Neutrophil (primary cell): Measurements from ENCODE around the gene GRAP2.

Experiments used
- H3K27ac ChIP-seq: fragments of 200-600 bp; sonication (generic); 2 replicates; pipeline ENCODE4 v1.5.1; 2016; ENCODE audit warnings: mild to moderate bottlenecking, moderate library complexity
- H3K27me3 ChIP-seq: fragments of 200-600 bp; sonication (generic); 2 replicates; pipeline ENCODE4 v1.6.0; 2016; ENCODE audit warnings: mild to moderate bottlenecking
- H3K36me3 ChIP-seq: fragments of 200-600 bp; sonication (generic); 2 replicates; pipeline ENCODE4 v1.5.1; 2017
- H3K4me1 ChIP-seq, 2 experiments: fragments of 200-600 bp in 1 of 2; sonication (generic) in 1 of 2; 1 replicate in 1 of 2; 2 replicates in 1 of 2; pipeline versions ENCODE4 v1.5.1 to v1.6.1; 2013 to 2016; ENCODE audit warnings: low read depth in 1 of 2, low read length in 1 of 2, mild to moderate bottlenecking in 1 of 2, moderate library complexity in 1 of 2; ENCODE audit not compliant: control insufficient read depth in 1 of 2, insufficient read depth in 1 of 2
- H3K4me3 ChIP-seq, 2 experiments: fragments of 200-600 bp in 1 of 2; sonication (generic) in 1 of 2; 1 replicate in 1 of 2; 2 replicates in 1 of 2; pipeline ENCODE4 v1.5.1; 2013 to 2016; ENCODE audit warnings: low read depth in 1 of 2, low read length in 1 of 2, mild to moderate bottlenecking in 1 of 2, moderate library complexity in 1 of 2
- H3K9me3 ChIP-seq: fragments of 200-600 bp; sonication (generic); 2 replicates; pipeline ENCODE4 v1.5.1; 2016
- TF ChIP-seq, protein P1 (sequence below): fragments of 200-600 bp; sonication (generic); IDR thresholded peaks from 2 replicates; pipeline ENCODE4 v1.5.1; 2016; ENCODE audit warnings: antibody characterized with exemption

The GRAP2 gene

GRCh38 chr22:40014667-40015248, 113.9 kb downstream of the GRAP2 start:
- TF ChIP-seq, protein P1, sequence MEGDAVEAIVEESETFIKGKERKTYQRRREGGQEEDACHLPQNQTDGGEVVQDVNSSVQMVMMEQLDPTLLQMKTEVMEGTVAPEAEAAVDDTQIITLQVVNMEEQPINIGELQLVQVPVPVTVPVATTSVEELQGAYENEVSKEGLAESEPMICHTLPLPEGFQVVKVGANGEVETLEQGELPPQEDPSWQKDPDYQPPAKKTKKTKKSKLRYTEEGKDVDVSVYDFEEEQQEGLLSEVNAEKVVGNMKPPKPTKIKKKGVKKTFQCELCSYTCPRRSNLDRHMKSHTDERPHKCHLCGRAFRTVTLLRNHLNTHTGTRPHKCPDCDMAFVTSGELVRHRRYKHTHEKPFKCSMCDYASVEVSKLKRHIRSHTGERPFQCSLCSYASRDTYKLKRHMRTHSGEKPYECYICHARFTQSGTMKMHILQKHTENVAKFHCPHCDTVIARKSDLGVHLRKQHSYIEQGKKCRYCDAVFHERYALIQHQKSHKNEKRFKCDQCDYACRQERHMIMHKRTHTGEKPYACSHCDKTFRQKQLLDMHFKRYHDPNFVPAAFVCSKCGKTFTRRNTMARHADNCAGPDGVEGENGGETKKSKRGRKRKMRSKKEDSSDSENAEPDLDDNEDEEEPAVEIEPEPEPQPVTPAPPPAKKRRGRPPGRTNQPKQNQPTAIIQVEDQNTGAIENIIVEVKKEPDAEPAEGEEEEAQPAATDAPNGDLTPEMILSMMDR, result no peak
- Histone ChIP-seq H3K4me3 (no peak overlapping the region), H3K27me3 (peaks cover 6% of the 10 kb centered on the region), H3K36me3 (no peaks in the 10 kb centered on the region), H3K27ac (no peak overlapping the region), H3K4me1 (peaks cover 4 to 5% of the 10 kb centered on the region in 2 experiments), H3K9me3 (no peaks in the 10 kb centered on the region)

DNA sequence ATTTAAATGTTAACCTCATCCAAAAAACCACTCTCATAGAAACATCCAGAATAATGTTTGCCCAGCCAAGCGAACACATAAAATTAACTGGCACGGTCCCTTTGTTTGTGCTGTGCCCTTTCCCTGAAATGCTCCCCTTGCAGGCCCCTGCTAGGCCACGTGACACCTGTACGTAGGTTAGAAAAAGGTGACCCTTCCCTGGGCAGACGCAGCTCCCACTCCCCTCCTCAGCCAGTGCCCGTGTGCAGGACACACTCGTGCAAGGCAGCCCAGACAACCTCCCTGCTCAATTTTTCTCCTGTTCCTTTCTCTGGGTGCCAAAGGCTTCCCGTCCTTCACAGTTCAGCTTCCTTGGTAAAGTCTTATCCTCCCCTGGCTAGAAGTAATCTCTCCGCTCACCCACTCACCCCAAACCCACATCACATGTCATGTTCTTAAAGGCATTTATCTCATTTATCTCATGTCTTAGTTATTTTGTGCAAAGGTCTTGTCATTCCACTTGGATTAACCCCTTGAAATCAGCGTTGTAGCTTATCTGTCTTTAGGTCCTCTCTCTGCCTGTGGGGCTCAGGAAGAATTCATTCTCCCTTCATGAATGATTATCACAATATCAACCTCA, 114.6 kb downstream of the GRAP2 start:
- Histone ChIP-seq H3K4me3 (no peak overlapping the region), H3K9me3 (no peaks in the 10 kb centered on the region), H3K36me3 (no peaks in the 10 kb centered on the region), H3K4me1 (no peaks in the 10 kb centered on the region), H3K27ac (no peak overlapping the region), H3K27me3 (no peaks in the 10 kb centered on the region)
- TF ChIP-seq, protein P1, result no peak

GRCh38 chr22:40018051-40018450, 117.2 kb downstream of the GRAP2 start:
- H3K36me3 ChIP-seq, result no peaks in the 10 kb centered on the region
- H3K4me1 ChIP-seq, result no peaks in the 10 kb centered on the region
- no peaks in the 10 kb centered on the region for H3K9me3 ChIP-seq
- TF ChIP-seq, protein P1, result no peak
- H3K27ac ChIP-seq, result no peak overlapping the region
- peaks cover 2% of the 10 kb centered on the region for H3K27me3 ChIP-seq
- no peak overlapping the region for H3K4me3 ChIP-seq

GRCh38 chr22:40019100-40019499, 118.2 kb downstream of the GRAP2 start:
- Histone ChIP-seq H3K9me3 (no peaks in the 10 kb centered on the region), H3K4me3 (no peak overlapping the region), H3K27ac (no peak overlapping the region), H3K36me3 (no peaks in the 10 kb centered on the region), H3K27me3 (peaks cover 4% of the 10 kb centered on the region), H3K4me1 (no peaks in the 10 kb centered on the region)
- TF ChIP-seq, protein P1, result no peak

- Histone ChIP-seq H3K36me3 (no peaks in the 10 kb centered on the region), H3K4me3 (no peak overlapping the region), H3K27ac (no peak overlapping the region), H3K4me1 (peaks cover 0 to 4% of the 10 kb centered on the region in 2 experiments), H3K9me3 (no peaks in the 10 kb centered on the region), H3K27me3 (peaks cover 4% of the 10 kb centered on the region)
- TF ChIP-seq, protein P1, result no peak
These were observed 120.1 kb downstream of the GRAP2 start for GRCh38 chr22:40020956-40021355.
